HG02623 (cell line): ENCODE results near the gene CADM1.

Experiments used
- ATAC-seq: cut with Tn5 transposase; IDR thresholded peaks from one replicate; pipeline ENCODE4 v1.9.1; 2021; ENCODE audit warnings: moderate library complexity; ENCODE audit not compliant: unreplicated experiment

Gene CADM1

DNA sequence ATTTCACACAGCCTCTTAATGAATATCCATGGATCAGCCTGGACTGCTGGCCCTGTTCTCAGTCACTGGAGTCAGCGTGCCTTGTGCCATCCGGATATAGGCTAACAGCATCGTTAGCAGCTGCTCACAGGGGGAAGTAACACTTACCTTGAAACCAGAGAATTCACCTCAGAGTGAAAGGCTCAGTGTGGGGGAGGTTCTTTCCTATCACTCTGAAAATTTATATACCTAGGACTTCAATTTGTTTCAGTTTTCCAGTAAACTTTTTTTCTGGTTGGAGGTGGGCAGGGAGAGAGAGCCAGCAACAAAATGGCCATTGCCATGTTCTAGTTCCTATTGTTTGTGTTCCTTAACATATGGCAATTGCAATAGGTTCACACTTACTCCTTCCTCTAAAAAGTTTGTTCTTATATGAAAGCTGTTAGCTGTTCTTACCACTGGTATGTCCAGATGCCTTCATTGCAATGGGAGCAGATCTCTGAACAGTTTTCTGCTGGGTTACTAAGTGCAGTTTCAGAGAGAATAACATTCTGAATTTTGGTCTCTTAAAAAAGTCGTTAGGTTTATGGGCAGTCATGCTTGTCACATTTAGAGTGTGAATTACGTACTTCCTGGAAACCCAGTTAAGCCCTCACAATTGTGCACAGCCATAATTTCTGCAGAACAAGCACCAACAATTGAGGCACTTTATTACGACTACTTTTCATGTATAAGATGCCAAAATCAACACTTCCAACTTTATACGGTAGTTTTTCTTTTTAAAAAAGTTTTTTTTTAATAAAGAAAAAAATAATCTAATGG, 247.6 kb downstream of the CADM1 start:
- peak; percentile 83 for ATAC-seq

DNA sequence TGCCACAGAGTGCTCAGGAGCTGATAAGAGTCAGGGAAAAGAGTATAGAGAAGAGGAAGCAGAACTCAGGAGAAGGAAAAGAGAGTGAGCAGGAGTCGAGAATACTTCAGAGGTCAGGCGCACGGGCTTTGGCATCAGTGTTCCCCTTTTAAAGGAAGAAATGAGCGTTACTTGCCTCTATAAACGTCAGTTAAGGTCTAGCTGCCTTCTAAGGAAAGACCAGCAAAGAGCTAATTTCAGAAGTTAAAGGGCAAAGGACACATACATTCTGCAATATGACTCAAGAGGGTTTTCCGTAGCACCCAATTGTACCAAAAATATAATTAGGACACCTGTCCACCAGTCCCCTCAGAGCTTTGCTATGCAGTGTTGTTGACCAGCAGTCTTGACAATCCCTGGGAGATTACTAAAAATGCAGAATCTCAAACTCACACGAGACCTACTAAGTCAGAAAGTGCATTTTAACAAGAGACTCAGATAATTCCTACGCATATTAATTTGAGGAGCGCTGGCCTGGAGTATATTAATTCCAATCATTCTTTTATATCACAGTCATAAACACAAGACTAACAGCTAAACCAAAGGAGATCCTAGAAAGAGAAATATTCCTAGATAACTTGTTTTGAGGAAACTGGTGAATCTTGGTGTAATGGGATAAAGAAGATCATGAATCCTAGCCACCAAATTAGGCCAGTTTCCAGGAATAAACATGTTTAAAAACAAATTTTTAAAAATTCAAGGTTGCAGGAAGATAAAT, 249.0 kb downstream of the CADM1 start:
- no peak for ATAC-seq

DNA sequence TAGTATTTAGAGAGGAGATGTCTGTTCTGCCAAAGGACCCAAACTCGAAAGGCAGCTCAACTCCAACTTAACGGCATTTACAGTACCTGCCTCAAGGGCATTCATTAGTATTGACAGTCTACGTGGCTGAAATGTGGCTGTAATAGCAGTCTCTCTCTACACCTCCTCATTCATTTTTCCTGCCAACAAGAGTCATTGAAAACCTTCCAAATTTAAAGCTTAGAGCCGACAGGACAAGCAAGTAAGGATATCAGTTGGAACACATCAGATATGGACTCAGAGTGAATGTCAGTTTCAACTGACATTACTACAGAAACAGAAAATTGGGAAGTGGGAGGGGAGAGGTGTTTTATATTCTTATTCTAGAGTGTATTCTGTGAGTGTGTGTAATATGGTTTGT, 253.1 kb downstream of the CADM1 start:
- ATAC-seq, result no peak

GRCh38 chr11:115249061-115249578, 255.1 kb downstream of the CADM1 start:
- no peak for ATAC-seq

DNA sequence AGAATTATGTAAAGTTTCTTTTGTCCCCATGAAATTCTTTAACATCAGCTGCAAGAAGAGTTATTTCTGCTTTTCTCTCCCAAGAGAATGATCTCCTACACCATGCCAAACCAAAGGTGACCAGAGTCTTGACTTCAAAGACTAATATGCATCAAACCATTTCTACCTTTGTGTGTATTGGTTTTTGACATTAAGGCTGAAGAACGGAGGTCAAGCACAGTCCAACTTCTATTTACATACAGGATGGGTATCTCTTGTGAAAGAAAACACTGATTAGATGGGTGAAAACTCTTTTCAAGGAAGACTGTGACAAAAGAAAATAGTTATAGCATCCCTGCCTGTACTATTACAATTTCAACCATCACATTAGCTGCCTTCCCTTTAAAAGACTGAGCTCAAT, 256.3 kb downstream of the CADM1 start:
- no peak for ATAC-seq

DNA sequence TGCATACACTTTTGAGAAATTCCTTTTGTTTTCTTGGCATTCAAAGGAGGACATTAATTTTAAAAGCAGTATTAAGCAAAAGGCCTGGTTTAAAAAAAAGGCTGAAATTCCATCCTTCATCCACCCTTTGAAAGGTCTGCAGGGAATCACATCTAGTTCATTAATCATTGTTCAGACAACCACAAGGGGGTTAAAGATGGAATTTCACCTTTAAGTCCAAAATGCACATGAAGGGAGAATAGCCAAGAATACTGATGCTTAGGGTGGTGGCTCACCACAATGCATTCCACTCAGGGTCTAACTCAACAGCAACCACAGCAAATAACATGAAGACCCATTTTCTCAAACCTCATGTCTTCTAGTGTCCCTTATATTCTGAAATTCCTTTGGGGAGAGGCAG, 256.9 kb downstream of the CADM1 start:
- no peak for ATAC-seq

DNA sequence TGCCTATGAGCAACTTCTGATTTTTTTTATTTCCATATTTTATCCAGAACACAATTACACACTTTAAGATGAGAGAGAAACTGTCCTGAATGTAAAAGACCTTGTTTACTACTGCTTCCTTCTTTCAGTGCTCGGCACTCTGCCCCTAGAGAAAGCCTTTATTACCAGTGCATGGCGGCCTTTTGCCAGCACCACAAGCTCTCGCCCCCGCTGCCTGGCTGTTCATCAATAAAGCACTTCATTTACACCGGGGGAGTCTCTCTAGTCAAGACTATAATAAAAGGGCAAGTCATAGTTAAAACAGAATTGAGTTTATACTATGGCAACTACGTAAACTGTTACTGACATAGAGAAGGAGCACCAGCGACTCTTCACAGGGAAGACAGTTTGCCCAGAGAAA, 259.5 kb downstream of the CADM1 start:
- no peak for ATAC-seq

- ATAC-seq, result no peak
Measured at GRCh38 chr11:115244296-115244695, 259.9 kb downstream of the CADM1 start.

DNA sequence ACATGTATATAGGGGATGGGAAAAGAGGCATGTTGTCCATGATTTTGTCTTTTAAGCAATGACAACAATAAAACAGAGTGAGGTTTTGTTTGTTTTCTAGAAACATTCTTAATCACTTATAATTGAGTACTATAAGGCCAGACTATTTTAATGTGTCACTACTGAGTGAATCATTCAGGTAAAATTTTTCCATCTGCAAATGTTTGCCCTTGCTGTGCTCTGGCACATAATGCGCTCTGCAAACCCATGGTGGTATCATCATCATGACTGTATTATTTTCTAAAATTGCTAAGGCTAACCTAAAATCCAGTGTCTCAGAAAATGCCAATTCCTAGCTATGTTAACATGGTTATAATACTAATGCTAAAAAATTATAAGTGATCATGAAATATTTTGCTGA, 261.2 kb downstream of the CADM1 start:
- no peak for ATAC-seq

- no peak for ATAC-seq
Measured at GRCh38 chr11:115241899-115242298, 262.3 kb downstream of the CADM1 start.

- ATAC-seq, result no peak
Measured at GRCh38 chr11:115238791-115239190, 265.4 kb downstream of the CADM1 start.

DNA sequence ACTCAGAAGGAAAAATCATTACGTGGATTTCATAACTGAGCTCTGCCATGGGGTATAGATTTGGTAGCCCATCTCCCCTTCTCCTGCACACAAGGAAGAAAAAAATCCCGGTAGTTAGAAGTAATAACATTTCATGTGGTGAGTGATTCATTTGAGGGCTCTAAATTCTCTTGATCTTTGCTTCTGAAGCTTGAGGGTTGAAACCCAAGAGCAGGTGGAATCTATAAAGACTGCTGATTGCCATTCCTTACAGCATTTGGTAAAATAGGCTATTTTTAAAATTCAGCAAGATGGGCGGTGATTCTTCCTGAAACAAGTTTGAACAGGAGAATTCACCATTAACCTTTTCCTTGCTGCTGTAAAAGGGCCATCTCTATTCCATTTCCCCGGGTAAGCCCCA, 266.1 kb downstream of the CADM1 start:
- ATAC-seq, result no peak

GRCh38 chr11:115237578-115237977, 266.6 kb downstream of the CADM1 start:
- no peak for ATAC-seq

GRCh38 chr11:115234794-115235193, 269.4 kb downstream of the CADM1 start:
- no peak for ATAC-seq

GRCh38 chr11:115226556-115226955, 277.7 kb downstream of the CADM1 start:
- ATAC-seq, result no peak

GRCh38 chr11:115224551-115224950, 279.7 kb downstream of the CADM1 start:
- ATAC-seq, result no peak

GRCh38 chr11:115222863-115223530, 281.2 kb downstream of the CADM1 start:
- peak; percentile 22 for ATAC-seq

GRCh38 chr11:115222218-115222862, 281.9 kb downstream of the CADM1 start:
- peak; percentile 87 for ATAC-seq

GRCh38 chr11:115221461-115222069, 282.6 kb downstream of the CADM1 start:
- peak; percentile 33 for ATAC-seq

DNA sequence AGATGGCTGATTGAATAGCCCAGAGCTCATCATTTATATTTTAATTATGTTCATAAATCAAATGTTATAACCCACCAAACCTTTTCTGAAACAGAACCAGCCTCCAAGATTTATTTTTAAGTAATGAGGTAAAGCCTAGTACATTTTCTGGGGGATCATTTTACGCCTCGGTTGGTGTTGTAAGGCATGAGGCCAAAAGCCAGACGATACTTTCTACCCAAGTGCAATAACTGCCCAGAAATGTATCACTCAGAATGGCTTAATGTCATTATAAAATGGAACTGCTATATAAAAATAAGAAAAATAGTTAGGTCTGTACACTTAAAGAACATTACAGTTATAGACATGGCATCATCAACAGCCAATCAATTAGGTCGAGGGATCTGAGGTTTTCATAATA, 283.3 kb downstream of the CADM1 start:
- ATAC-seq, result no peak

- ATAC-seq, result no peak
Measured at GRCh38 chr11:115220423-115220822, 283.8 kb downstream of the CADM1 start.
